A549 (cell line): ENCODE measurements around the gene WSCD2.

ENCODE experiments used
- CTCF ChIP-seq: fragments of >200 bp; sonication (Bioruptor Twin); formaldehyde crosslinking; IDR thresholded peaks from 3 replicates; pipeline ENCODE4 v1.5.1; 2016
- POLR2A ChIP-seq: IDR thresholded peaks from 2 replicates; pipeline ENCODE4 v1.6.1; 2012; ENCODE audit warnings: mild to moderate bottlenecking, low read length

DNA sequence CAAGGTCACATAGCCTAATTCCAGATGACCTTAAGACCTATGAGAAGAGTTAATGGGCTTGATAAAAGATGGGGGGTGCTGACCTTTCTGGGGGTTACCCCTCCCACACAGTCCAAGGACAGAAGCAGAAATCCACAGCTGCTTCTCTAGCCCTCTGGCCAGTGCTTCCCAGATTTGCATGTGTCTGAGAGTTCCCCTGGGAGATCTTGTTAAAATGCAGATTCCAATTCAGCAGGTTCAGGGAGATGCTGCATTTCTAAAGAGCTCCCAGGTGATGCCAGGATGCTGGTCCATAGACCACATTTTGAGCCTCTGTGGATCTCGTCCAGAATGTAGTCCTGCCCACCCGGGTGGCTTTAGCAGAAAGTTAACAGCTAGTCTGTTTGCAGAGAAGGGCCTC, 82.1 kb downstream of the WSCD2 start:
- TF ChIP-seq CTCF (no peak), POLR2A (no peak)
